HG02798 (cell line): ENCODE measurements around the gene TPSG1.

Source experiments
- ATAC-seq: cut with Tn5 transposase; IDR thresholded peaks from one replicate; pipeline ENCODE4 v1.9.1; 2021; ENCODE audit warnings: mild to moderate bottlenecking; ENCODE audit not compliant: unreplicated experiment, poor library complexity

The TPSG1 gene

GRCh38 chr16:1217526-1217925 lies 7.5 kb downstream of the TPSG1 start:
- ATAC-seq: no peak

- ATAC-seq: no peak
These were observed 8.2 kb downstream of the TPSG1 start for GRCh38 chr16:1216681-1217400.

- no peak for ATAC-seq
These were observed 8.8 kb downstream of the TPSG1 start for GRCh38 chr16:1216296-1216619.

- no peak for ATAC-seq
These were observed 9.3 kb downstream of the TPSG1 start for GRCh38 chr16:1215574-1216295.

- ATAC-seq: no peak
These were observed 10.3 kb downstream of the TPSG1 start for GRCh38 chr16:1214719-1215118.

DNA sequence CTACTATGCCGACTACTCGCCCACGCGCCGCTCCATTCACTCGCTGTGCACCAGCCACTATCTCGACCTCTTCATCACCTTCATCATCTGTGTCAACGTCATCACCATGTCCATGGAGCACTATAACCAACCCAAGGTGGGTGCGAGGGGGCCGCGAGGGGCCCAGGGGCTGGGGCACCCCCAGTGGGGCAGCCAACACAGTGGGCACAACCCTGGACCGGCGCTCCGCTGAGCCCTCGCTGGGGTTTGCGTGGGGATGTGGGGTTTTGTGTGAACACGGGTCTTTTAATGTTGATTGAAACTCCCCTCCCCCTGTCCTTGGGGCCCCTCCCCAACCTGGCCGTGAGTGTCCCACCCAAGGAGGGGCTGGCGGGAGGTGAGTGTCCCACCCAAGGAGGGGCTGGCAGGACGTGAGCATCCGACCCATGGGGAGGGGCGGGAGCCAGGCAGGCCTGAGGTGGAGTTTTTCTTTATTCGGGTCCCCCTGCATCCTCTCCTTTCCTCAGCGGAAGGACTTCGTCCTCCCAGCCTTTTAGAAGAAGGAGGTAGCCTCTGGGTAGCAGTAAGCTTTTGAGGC lies 11.2 kb downstream of the TPSG1 start:
- no peak for ATAC-seq

DNA sequence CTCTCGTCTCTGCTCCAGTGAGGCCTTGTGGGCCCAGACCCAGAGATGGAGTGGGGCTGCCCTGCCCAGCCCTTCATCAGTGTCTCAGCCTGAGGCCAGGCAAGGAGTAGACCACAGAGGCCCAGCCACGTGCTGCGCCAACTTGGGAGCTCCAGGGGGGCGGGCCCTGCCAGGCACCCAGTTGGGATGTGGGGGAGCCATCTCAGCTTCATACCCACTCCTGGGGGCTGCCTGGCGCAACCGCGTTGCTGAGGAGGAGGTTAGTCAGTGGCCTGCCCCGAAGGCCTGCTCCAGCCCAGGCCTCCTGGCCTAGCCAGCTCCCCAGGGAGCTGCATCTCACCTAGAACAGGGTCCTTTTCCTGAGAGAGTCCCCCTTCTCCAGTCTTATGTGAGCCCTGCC lies 11.8 kb downstream of the TPSG1 start:
- ATAC-seq: no peak

DNA sequence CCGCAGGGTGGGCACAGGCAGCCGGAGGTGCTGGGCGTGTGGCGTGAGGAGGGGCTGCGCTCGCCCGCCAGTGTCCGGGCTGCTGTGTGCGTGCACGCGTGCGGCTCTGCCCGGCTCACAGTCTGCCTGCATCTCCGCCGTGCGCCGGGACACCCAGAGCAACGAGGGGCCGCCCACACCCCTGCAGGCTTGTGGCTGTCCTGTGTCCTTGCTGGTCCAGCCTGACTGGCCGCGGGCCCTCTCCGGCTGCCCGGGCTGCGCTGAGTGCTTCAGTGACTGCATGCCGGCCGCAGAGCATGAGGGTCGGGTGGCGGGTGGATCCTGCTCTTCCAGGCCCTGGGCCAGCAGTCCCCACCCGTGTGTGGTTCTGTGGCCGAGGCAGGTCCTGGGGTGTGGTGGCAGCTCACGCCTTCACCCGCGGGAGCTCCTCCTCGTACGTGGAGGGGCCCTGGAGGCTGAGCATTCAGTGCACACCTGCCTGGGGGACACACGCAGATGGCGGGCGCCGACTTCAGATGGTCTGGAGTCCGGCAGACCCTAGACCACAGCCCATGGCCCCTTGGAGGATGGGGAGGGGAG lies 12.4 kb downstream of the TPSG1 start:
- ATAC-seq: no peak

- ATAC-seq: no peak
These were observed 13.4 kb downstream of the TPSG1 start for GRCh38 chr16:1211451-1212268.

DNA sequence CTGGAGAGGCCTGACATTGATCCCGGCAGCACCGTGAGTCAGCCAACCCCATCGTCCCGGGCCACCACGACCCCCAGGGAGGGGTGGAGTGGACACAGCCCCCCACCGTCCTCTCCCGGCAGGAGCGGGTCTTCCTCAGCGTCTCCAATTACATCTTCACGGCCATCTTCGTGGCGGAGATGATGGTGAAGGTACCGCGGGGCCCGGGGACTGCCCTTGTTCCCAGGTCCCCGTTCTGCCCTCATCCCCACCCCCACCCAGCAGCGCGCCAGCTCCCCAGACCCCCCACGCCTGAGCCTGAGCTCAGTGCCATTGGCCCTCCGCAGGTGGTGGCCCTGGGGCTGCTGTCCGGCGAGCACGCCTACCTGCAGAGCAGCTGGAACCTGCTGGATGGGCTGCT lies 14.6 kb downstream of the TPSG1 start:
- ATAC-seq: no peak

DNA sequence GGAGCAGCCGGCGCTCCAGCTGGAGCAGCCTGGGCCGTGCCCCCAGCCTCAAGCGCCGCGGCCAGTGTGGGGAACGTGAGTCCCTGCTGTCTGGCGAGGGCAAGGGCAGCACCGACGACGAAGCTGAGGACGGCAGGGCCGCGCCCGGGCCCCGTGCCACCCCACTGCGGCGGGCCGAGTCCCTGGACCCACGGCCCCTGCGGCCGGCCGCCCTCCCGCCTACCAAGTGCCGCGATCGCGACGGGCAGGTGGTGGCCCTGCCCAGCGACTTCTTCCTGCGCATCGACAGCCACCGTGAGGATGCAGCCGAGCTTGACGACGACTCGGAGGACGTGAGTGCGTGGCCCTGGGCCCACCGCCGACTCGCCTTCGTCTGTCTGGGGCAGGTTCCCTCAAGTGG lies 16.0 kb downstream of the TPSG1 start:
- no peak for ATAC-seq

- ATAC-seq: no peak
These were observed 16.7 kb downstream of the TPSG1 start for GRCh38 chr16:1208239-1208830.

- ATAC-seq: no peak
These were observed 18.3 kb downstream of the TPSG1 start for GRCh38 chr16:1206786-1207185.

GRCh38 chr16:1206326-1206725 lies 18.7 kb downstream of the TPSG1 start:
- no peak for ATAC-seq

DNA sequence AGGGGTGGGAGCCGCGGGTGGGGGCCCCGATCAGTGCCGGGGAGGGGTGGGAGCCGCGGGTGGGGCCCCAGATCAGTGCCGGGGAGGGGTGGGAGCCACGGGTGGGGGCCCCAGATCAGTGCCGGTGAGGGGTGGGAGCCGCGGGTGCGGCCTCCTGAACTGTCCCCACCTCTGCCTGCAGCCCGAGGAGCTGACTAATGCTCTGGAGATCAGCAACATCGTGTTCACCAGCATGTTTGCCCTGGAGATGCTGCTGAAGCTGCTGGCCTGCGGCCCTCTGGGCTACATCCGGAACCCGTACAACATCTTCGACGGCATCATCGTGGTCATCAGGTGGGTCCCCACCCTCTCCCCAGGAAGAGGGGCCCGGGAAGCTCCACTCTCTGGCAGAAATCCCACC lies 20.1 kb downstream of the TPSG1 start:
- ATAC-seq: no peak

- ATAC-seq: no peak
These were observed 22.8 kb downstream of the TPSG1 start for GRCh38 chr16:1202274-1202673.

- no peak for ATAC-seq
These were observed 23.6 kb downstream of the TPSG1 start for GRCh38 chr16:1201444-1201843.

GRCh38 chr16:1200014-1200627 lies 24.9 kb downstream of the TPSG1 start:
- no peak for ATAC-seq

GRCh38 chr16:1199347-1200013 lies 25.6 kb downstream of the TPSG1 start:
- ATAC-seq: no peak
